ENCODE results near the gene ZDBF2. TPM values are rescaled to one million over a fixed set of nuclear protein-coding genes. Genes with fewer than 3 reads are reported as not detected.

The ZDBF2 gene
- 6.5 and 7.5 TPM in 2 replicates for total RNA-seq

DNA sequence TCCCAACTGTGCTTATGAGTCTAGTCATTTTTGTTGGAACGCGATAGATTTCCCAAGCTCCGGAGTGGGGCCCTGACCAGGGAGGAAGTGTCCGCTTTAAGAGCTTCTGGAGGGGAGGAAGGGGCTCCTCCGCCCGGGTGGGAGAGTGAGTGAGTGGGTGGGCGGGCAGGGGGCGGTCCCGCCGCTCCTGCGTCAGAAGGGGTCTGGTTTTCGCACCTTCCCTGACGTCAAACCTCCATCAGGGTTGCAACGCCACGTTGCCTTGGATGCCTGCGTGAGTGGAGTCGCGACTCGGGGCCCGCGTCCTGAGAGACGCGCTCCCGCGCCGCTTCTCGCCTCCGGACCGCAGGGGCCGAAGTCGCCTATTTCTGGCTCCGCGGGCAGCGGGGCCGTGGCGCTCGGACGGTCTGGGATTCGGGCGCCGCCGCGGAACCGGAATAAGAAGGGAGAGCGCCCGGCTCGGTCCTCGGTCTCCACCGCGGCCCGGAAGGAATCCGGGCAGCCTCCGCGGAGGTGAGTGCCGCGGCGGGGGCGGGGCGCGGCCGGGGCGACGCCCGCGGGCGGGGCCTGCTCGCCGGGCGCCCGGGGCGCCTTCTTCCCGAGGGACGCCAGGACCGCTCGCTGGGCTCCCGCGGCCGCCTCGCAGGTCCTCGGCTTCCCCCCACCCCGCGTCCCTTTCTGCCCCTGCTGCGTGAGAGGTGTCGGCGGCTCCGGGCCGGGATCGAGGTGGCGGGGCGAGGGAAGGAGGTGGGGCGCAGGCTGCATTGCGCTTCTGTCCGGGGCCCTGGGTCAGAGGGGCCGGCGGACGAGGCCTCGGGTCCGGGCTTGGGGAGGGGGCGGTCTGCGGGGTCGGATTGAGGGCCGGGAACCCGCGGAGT is at the start of gene ZDBF2:
ZDBF2 (plus strand) TSS at position 230 of the 878 bp plus-strand sequence. CDS start 7,187 bp downstream, outside the sequence.

Small RNA genes lying within 50 kb of the gene (small RNA-seq; reads per million reads assigned to genes)
- gene HMGN1P6 = not detected
- not detected for gene RN7SKP260

Other genes starting within 250 kb of the ZDBF2 start
- 7.1 and 13.1 TPM in 2 replicates for gene INO80D, start 188.5 kb upstream of the ZDBF2 start, total RNA-seq
- 49.1 and 111 TPM in 2 replicates for gene NDUFS1, start 115.2 kb upstream of the ZDBF2 start, total RNA-seq
- 368 and 498 TPM in 2 replicates for gene EEF1B2, start 114.8 kb upstream of the ZDBF2 start, total RNA-seq
- gene ADAM23, start 168.9 kb downstream of the ZDBF2 start, total RNA-seq = under 0.01 TPM in 1 of 2 replicates, not detected in the other

Measured in placental epithelial cell (primary cell).